CD4-positive, CD25-positive, alpha-beta regulatory T cell (primary cell): ENCODE data around the gene LSP1. TPM values are rescaled to one million over a fixed set of nuclear protein-coding genes. Genes with fewer than 3 reads are reported as not detected.

Experiments used
- ATAC-seq, 2 donors: fragments of 150-1000 bp; cut with Tn5 transposase; one replicate each; pipeline ENCODE4 v1.10.0; 2021; ENCODE audit warnings: low read depth in 2 of 2, moderate number of reproducible peaks in 2 of 2, moderate library complexity in 1 of 2
- DNase-seq, 3 donors: peaks; one replicate each; pipeline versions ENCODE4 v3.0.0 to v3.0.0-alpha.2; 2012 to 2022; ENCODE audit warnings: mixed read lengths in 1 of 3
- H3K27ac ChIP-seq: one replicate; pipeline ENCODE4 v1.7.0; 2013; ENCODE audit warnings: mild to moderate bottlenecking, low read length; ENCODE audit not compliant: insufficient read depth, poor library complexity, severe bottlenecking
- H3K27me3 ChIP-seq: one replicate; pipeline ENCODE4 v1.7.0; 2013; ENCODE audit warnings: low read length; ENCODE audit not compliant: control insufficient read depth, insufficient read depth
- H3K36me3 ChIP-seq: one replicate; pipeline ENCODE4 v1.7.0; 2013; ENCODE audit warnings: mild to moderate bottlenecking, low read length, moderate library complexity; ENCODE audit not compliant: control insufficient read depth, insufficient read depth
- H3K4me1 ChIP-seq: 2 replicates; pipeline ENCODE4 v1.7.0; 2013; ENCODE audit warnings: mild to moderate bottlenecking, low read length; ENCODE audit not compliant: insufficient read depth, control insufficient read depth, poor library complexity, severe bottlenecking
- H3K4me3 ChIP-seq: one replicate; pipeline ENCODE4 v1.7.0; 2013; ENCODE audit warnings: low read depth, mild to moderate bottlenecking, low read length, moderate library complexity
- H3K9me3 ChIP-seq, 2 experiments: 1 replicate in 1 of 2; 2 replicates in 1 of 2; pipeline ENCODE4 v1.7.0; 2013; ENCODE audit warnings: low read length in 2 of 2, mild to moderate bottlenecking in 1 of 2, moderate library complexity in 1 of 2; ENCODE audit not compliant: control insufficient read depth in 2 of 2
- H3K27ac Mint-ChIP-seq, 3 donors: one replicate each; pipeline ENCODE4 v1.8.0; 2020 to 2022; ENCODE audit warnings: mild to moderate bottlenecking in 3 of 3, mixed read lengths in 3 of 3, moderate library complexity in 2 of 3
- H3K27me3 Mint-ChIP-seq: one replicate; pipeline ENCODE4 v1.8.0; 2022; ENCODE audit warnings: mild to moderate bottlenecking, mixed read lengths
- H3K36me3 Mint-ChIP-seq: one replicate; pipeline ENCODE4 v1.8.0; 2020; ENCODE audit warnings: mixed read lengths
- H3K4me1 Mint-ChIP-seq, 4 donors: one replicate each; pipeline ENCODE4 v1.8.0; 2020 to 2022; ENCODE audit warnings: mixed read lengths in 4 of 4, mild to moderate bottlenecking in 1 of 4
- H3K4me3 Mint-ChIP-seq, 4 donors: one replicate each; pipeline ENCODE4 v1.8.0; 2020 to 2022; ENCODE audit warnings: mild to moderate bottlenecking in 4 of 4, mixed read lengths in 4 of 4, moderate library complexity in 3 of 4
- H3K9me3 Mint-ChIP-seq, 7 donors: one replicate each; pipeline ENCODE4 v1.8.0; 2020 to 2022; ENCODE audit warnings: mixed read lengths in 7 of 7, mild to moderate bottlenecking in 3 of 7, moderate library complexity in 2 of 7
- polyA plus RNA-seq, 4 donors: library from polyadenylated mRNA; unstranded; fragments of 300-500 nt; fragmentation: Illumina TruSeq; gene quantifications; one replicate each; pipeline ENCODE4 v1.2.3, GENCODE V29; 2021
- total RNA-seq: library from RNA; stranded (reverse); gene quantifications from one replicate; pipeline ENCODE4 v1.2.3, GENCODE V29; 2022

Gene LSP1
- total and polyA plus RNA-seq, 5 donors from 2014 or later, result 381 to 514 (median 452) TPM

DNA sequence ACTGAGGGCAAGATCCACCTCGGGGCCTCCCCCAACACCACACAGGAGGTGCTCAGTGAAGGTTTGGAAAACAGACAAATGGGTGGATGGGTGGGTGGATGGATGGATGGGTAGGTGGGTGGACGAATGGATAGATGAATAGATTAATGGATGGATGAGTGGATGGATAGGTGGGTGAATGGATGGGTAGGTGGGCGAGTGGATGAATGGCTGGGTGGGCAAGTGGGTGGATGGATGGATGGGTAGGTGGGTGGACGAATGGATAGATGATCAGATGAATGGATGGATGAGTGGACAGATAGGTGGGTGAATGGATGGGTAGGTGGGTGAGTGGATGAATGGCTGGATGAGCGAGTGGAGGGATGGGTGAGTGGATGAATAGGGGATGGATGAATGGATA, 39.7 kb downstream of the LSP1 start:
- peaks cover 1% of the 10 kb centered on the region for H3K27me3 ChIP-seq
- Mint-ChIP-seq H3K4me3 (no peak overlapping the region), H3K27ac (peak overlapping the region in 1 of 3 donors; percentile 92), H3K27me3 (peaks cover 12% of the 10 kb centered on the region), H3K36me3 (peaks cover 3% of the 10 kb centered on the region), H3K9me3 (no peaks in the 10 kb centered on the region), H3K4me1 (peaks cover 0 to 43% (median 15%) of the 10 kb centered on the region in 4 donors)
- no peak overlapping the region for H3K4me3 ChIP-seq
- H3K9me3 ChIP-seq, result no peaks in the 10 kb centered on the region
- no peak overlapping the region for H3K27ac ChIP-seq
- H3K4me1 ChIP-seq, result peaks cover 34% of the 10 kb centered on the region
- ATAC-seq (no peak), DNase-seq (no peak)
- H3K36me3 ChIP-seq, result peaks cover 7% of the 10 kb centered on the region

DNA sequence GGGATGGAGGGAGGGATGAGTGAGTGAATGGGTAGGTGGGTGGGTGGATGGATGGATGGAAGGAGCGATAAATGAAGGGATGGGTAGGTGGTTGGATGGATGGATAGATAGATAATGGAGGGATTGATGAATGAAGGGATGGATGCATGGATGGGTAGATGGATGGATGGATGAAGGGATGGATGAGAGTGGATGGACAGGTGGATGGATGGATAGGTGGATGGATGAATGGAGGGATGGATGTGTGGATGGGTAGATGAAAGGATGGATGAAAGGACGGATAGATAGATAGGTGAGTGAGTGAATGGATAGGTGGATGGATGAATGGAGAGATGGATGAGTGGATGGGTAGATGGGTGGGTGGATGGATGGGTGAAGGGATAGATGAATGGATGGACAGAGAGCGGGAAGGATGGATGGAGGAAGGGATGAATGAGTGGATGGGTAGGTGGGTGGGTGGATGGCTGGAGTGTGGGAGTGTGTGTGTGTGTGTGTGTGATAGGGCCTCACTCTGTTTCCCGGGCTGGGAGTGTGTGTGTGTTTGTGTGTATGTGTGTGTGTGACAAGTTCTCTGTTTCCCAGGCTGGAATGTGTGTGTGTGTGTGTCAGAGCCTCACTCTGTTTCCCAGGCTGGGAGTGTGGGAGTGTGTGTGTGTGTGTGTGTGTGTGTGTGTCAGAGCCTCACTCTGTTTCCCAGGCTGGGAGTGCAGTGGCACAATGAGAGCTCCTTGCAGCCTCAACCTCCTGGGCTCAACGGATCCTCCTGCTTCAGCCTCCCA, 40.9 kb downstream of the LSP1 start:
- ATAC-seq, result no peak
- H3K27ac ChIP-seq, result no peak overlapping the region
- Mint-ChIP-seq H3K27me3 (peaks cover 18% of the 10 kb centered on the region), H3K27ac (no peak overlapping the region), H3K4me3 (no peak overlapping the region), H3K36me3 (peaks cover 3% of the 10 kb centered on the region), H3K9me3 (no peaks in the 10 kb centered on the region), H3K4me1 (peaks cover 0 to 31% (median 8%) of the 10 kb centered on the region in 4 donors)
- H3K27me3 ChIP-seq, result peaks cover 4% of the 10 kb centered on the region
- DNase-seq, result no peak
- no peak overlapping the region for H3K4me3 ChIP-seq
- H3K36me3 ChIP-seq, result no peaks in the 10 kb centered on the region
- H3K9me3 ChIP-seq, result no peaks in the 10 kb centered on the region
- H3K4me1 ChIP-seq, result peaks cover 22% of the 10 kb centered on the region

DNA sequence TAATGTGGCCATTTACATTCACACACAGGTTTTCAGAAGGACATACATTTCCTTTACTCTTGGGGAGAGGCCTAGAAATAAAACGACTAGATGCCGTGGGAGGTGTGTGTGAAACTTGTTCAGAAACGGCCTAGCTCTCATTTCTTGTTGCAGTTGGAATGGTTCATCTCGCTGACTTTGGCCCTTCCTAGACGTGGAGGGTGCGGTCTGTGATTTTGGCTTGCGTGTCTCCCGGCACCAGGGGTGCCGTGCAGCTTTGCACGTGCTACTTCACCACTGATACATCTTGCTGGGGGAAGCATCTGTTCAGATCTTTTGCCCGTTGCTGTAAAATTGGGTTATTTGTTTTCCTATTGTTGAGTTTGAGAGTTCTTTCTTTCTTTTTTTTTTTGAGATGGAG, 41.9 kb downstream of the LSP1 start:
- no peaks in the 10 kb centered on the region for H3K36me3 ChIP-seq
- ATAC-seq (no peak), DNase-seq (no peak)
- H3K36me3 Mint-ChIP-seq, result peaks cover 3% of the 10 kb centered on the region
- no peak overlapping the region for H3K4me3 ChIP-seq
- H3K4me1 Mint-ChIP-seq, result peaks cover 0 to 24% (median 5%) of the 10 kb centered on the region in 4 donors
- H3K27ac ChIP-seq, result no peak overlapping the region
- H3K4me3 Mint-ChIP-seq, result peak overlapping the region in 1 of 4 donors; percentile 44
- no peaks in the 10 kb centered on the region for H3K9me3 ChIP-seq
- peaks cover 12% of the 10 kb centered on the region for H3K4me1 ChIP-seq
- no peaks in the 10 kb centered on the region for H3K9me3 Mint-ChIP-seq
- H3K27me3 ChIP-seq, result peaks cover 4% of the 10 kb centered on the region
- peaks cover 28% of the 10 kb centered on the region for H3K27me3 Mint-ChIP-seq
- H3K27ac Mint-ChIP-seq, result peak overlapping the region in 1 of 3 donors; percentile 79

DNA sequence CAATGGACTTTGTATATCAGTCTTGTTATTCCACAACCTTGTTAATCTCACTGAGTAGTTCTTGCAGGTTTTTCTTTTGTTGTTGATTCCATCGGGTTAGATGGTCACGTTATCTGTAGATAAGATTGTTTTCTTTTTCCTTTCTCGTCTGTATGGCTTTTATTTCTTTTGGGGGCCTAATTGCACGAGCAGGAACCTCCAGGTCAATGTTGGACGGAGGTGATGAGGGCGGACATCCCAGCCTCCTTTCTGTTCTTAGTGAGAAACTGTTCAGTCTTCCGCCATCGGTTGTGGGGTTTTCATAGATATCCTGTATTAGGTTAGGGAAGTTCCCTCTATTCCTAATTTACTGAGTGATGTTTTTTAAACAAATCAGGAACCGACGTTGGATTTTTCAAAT, 43.6 kb downstream of the LSP1 start:
- DNase-seq (no peak), ATAC-seq (no peak)
- Mint-ChIP-seq H3K4me3 (peak overlapping the region in 1 of 4 donors; percentile 43), H3K9me3 (no peaks in the 10 kb centered on the region), H3K36me3 (peaks cover 3% of the 10 kb centered on the region), H3K27me3 (peaks cover 42% of the 10 kb centered on the region), H3K27ac (no peak overlapping the region), H3K4me1 (peaks cover 0 to 16% (median 5%) of the 10 kb centered on the region in 4 donors)
- H3K4me1 ChIP-seq, result peaks cover under 1% of the 10 kb centered on the region
- no peaks in the 10 kb centered on the region for H3K9me3 ChIP-seq
- peaks cover 4% of the 10 kb centered on the region for H3K27me3 ChIP-seq
- H3K36me3 ChIP-seq, result no peaks in the 10 kb centered on the region
- no peak overlapping the region for H3K4me3 ChIP-seq
- no peak overlapping the region for H3K27ac ChIP-seq

DNA sequence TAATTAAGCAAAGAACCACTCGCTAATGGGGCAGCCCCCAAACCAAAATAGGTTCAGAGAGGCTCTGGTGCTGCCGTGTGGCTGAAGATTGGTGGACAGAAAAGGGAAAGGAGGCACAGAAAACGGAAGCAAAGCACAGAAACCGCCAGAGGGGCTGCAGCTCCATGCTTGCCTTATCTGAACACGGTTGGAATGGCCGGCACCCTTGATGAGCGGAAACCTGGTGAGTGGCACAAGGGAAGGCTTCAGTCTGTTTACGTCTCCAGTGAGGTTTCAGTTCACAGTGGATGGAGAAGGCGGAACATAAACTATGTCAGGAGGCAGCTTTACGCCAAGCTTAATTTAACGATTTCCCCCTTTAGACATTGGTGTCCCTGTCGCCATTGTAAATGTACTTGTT, 44.0 kb downstream of the LSP1 start:
- no peaks in the 10 kb centered on the region for H3K9me3 ChIP-seq
- H3K27me3 ChIP-seq, result peaks cover 4% of the 10 kb centered on the region
- Mint-ChIP-seq H3K27me3 (peaks cover 47% of the 10 kb centered on the region), H3K4me3 (peak overlapping the region in 1 of 4 donors; percentile 43), H3K9me3 (no peaks in the 10 kb centered on the region), H3K27ac (no peak overlapping the region), H3K4me1 (peaks cover 0 to 15% (median 5%) of the 10 kb centered on the region in 4 donors), H3K36me3 (peaks cover 3% of the 10 kb centered on the region)
- no peaks in the 10 kb centered on the region for H3K36me3 ChIP-seq
- no peak overlapping the region for H3K4me3 ChIP-seq
- no peaks in the 10 kb centered on the region for H3K4me1 ChIP-seq
- peak in 1 of 2 donors; percentile 14 for ATAC-seq
- H3K27ac ChIP-seq, result no peak overlapping the region
- DNase-seq, result no peak

DNA sequence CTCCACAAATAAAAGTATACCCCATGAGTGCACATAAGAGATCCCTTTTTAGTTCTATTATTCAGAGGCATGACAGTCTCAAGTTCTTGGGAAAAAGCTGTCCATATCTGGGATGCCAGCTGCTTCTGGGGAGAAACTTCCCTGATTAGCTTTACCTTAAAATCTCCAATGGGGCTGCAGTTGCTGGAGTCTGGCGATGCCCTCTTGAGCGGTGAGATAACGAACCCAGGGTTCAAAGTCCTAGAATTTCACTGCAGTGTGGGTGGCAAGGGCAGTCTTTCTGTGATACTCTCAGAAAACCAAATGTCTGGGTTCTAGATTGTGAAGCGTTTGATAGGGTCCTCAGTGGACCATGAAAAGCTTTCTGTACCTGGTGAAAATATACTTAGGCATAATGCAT, 46.2 kb downstream of the LSP1 start:
- Mint-ChIP-seq H3K27ac (no peak overlapping the region), H3K9me3 (no peaks in the 10 kb centered on the region), H3K27me3 (peaks cover 53% of the 10 kb centered on the region), H3K4me3 (no peak overlapping the region), H3K36me3 (no peaks in the 10 kb centered on the region), H3K4me1 (peaks cover 0 to 2% (median 0%) of the 10 kb centered on the region in 4 donors)
- no peaks in the 10 kb centered on the region for H3K36me3 ChIP-seq
- no peak overlapping the region for H3K27ac ChIP-seq
- no peak for ATAC-seq
- no peak for DNase-seq
- no peak overlapping the region for H3K4me3 ChIP-seq
- H3K4me1 ChIP-seq, result no peaks in the 10 kb centered on the region
- H3K27me3 ChIP-seq, result peaks cover 4% of the 10 kb centered on the region
- no peaks in the 10 kb centered on the region for H3K9me3 ChIP-seq

DNA sequence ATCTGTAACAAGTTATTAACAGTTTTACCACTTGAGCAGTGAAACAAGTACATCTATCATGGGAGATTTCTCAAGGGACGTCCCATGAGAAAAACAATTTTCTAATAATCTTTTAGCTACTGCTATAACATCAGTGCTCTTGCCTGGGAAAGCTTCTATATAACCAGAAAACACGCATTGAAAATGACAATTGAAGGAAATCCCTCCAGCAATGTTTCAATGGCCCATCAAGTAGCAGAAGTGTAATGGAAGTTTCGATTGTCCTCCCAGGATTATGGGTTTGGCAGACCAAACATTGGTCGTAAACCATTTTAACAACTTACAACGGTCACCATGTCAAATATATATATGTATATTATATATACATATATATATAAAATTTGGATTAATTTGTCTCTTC, 46.8 kb downstream of the LSP1 start:
- Mint-ChIP-seq H3K9me3 (no peaks in the 10 kb centered on the region), H3K27me3 (peaks cover 53% of the 10 kb centered on the region), H3K4me3 (no peak overlapping the region), H3K36me3 (no peaks in the 10 kb centered on the region), H3K27ac (no peak overlapping the region), H3K4me1 (peaks cover 0 to 2% (median 0%) of the 10 kb centered on the region in 4 donors)
- no peaks in the 10 kb centered on the region for H3K4me1 ChIP-seq
- no peaks in the 10 kb centered on the region for H3K36me3 ChIP-seq
- no peak overlapping the region for H3K4me3 ChIP-seq
- no peak for DNase-seq
- no peak for ATAC-seq
- H3K27me3 ChIP-seq, result peaks cover 4% of the 10 kb centered on the region
- no peaks in the 10 kb centered on the region for H3K9me3 ChIP-seq
- no peak overlapping the region for H3K27ac ChIP-seq

DNA sequence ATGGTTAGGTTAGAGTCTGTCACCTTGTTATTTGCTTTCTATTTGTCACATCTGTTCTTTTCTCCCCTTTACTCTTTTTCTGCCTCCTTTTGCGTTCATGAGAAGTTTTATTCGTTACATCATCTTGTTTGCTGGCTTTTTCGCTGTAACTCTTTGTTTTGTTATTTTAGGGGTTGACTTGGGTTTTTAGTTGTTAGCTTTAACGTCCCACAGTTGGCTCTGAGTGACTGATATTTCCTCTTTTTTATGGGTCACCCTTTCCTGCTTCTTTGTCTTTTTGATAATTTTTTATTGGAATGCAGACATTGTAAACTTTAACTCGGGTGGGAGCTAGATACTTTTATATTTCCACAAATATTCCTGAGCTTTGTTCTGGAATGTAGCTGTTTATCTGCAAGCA, 53.3 kb downstream of the LSP1 start:
- peak overlapping the region in 1 of 3 donors; percentile 48 for H3K27ac Mint-ChIP-seq
- no peaks in the 10 kb centered on the region for H3K4me1 Mint-ChIP-seq
- Histone ChIP-seq H3K9me3 (no peaks in the 10 kb centered on the region), H3K4me3 (no peak overlapping the region), H3K27ac (no peak overlapping the region), H3K4me1 (no peaks in the 10 kb centered on the region), H3K27me3 (no peaks in the 10 kb centered on the region), H3K36me3 (no peaks in the 10 kb centered on the region)
- no peaks in the 10 kb centered on the region for H3K36me3 Mint-ChIP-seq
- ATAC-seq (no peak), DNase-seq (no peak)
- H3K9me3 Mint-ChIP-seq, result peaks cover 0 to 1% (median 0%) of the 10 kb centered on the region in 7 donors
- H3K27me3 Mint-ChIP-seq, result peaks cover 19% of the 10 kb centered on the region
- H3K4me3 Mint-ChIP-seq, result no peak overlapping the region
